Natural killer cell (primary cell): ENCODE measurements around the gene NAALADL2. TPM values are rescaled to one million over a fixed set of nuclear protein-coding genes. Genes with fewer than 3 reads are reported as not detected.

Experiments used
- ATAC-seq, 3 donors: fragments of 150-1000 bp in 2 of 3; fragments of 200-7000 bp in 1 of 3; cut with Tn5 transposase; 1 replicate in 1 of 3; 2 replicates in 2 of 3; pipeline ENCODE4 v1.10.0; 2021; ENCODE audit warnings: mild to moderate bottlenecking in 2 of 3, moderate library complexity in 2 of 3
- DNase-seq, 2 donors: peaks; one replicate each; pipeline versions ENCODE4 v3.0.0 to v3.0.0-alpha.2; 2013 to 2021; ENCODE audit warnings: mixed read lengths in 1 of 2
- H3K27ac ChIP-seq: one replicate; pipeline ENCODE4 v1.5.1; 2013; ENCODE audit warnings: mild to moderate bottlenecking, low read length
- H3K27me3 ChIP-seq: one replicate; pipeline ENCODE4 v1.6.1; 2013; ENCODE audit warnings: low read length; ENCODE audit not compliant: control insufficient read depth, insufficient read depth
- H3K36me3 ChIP-seq: one replicate; pipeline ENCODE4 v1.6.1; 2013; ENCODE audit warnings: low read length; ENCODE audit not compliant: control insufficient read depth, insufficient read depth
- H3K4me1 ChIP-seq: one replicate; pipeline ENCODE4 v1.6.1; 2013; ENCODE audit warnings: low read length; ENCODE audit not compliant: control insufficient read depth, insufficient read depth
- H3K4me3 ChIP-seq: one replicate; pipeline ENCODE4 v1.5.1; 2013; ENCODE audit warnings: low read length
- H3K9me3 ChIP-seq: one replicate; pipeline ENCODE4 v1.6.1; 2013; ENCODE audit warnings: low read length; ENCODE audit not compliant: control insufficient read depth, insufficient read depth
- H3K27ac Mint-ChIP-seq, 2 donors: one replicate each; pipeline ENCODE4 v1.8.0; 2022; ENCODE audit warnings: mild to moderate bottlenecking in 2 of 2, mixed read lengths in 2 of 2, moderate library complexity in 1 of 2
- H3K27me3 Mint-ChIP-seq, 2 donors: one replicate each; pipeline ENCODE4 v1.8.0; 2022; ENCODE audit warnings: low read depth in 2 of 2, mixed read lengths in 2 of 2
- H3K36me3 Mint-ChIP-seq: one replicate; pipeline ENCODE4 v1.8.0; 2022; ENCODE audit warnings: mixed read lengths
- H3K4me1 Mint-ChIP-seq, 2 donors: one replicate each; pipeline ENCODE4 v1.8.0; 2022; ENCODE audit warnings: mixed read lengths in 2 of 2
- H3K4me3 Mint-ChIP-seq: one replicate; pipeline ENCODE4 v1.8.0; 2022; ENCODE audit warnings: mild to moderate bottlenecking, moderate library complexity, mixed read lengths
- H3K9me3 Mint-ChIP-seq, 2 donors: one replicate each; pipeline ENCODE4 v1.8.0; 2022; ENCODE audit warnings: mixed read lengths in 2 of 2
- CTCF ChIP-seq: fragments of 200-600 bp; IDR thresholded peaks from one replicate; pipeline ENCODE4 v1.8.0; 2022; ENCODE audit warnings: antibody characterized with exemption
- WGBS: methylation state at CpG from one replicate; pipeline ENCODE4 v1.1.7; 2013; ENCODE audit warnings: missing lambda C conversion rate; ENCODE audit not compliant: insufficient coverage; 5-methylcytosine and 5-hydroxymethylcytosine counted together
- intact Hi-C: fragments of 100-400 bp; cut with micrococcal nuclease; formaldehyde crosslinking; loops from one replicate; pipeline ENCODE4 v1.14.2; 2022
- total RNA-seq, 4 donors: library from RNA; stranded (reverse); fragments of 120-200 nt in 1 of 4; gene quantifications; one replicate each; pipeline versions ENCODE4 v1.2.3 to v1.2.4, GENCODE V29; 2013 to 2022

Gene NAALADL2
- total RNA-seq, 3 donors from 2014 or later (not counting 1 experiment from before 2014, with no cell fraction given) = not detected

- WGBS = 90% methylated on average over 3 of the region's 3 CpGs
- H3K9me3 Mint-ChIP-seq = peaks cover 6 to 8% of the 10 kb centered on the region in 2 donors
These were observed 14.9 kb downstream of the NAALADL2 start for GRCh38 chr3:174873832-174874657.

GRCh38 chr3:174882789-174883188 is 23.7 kb downstream of the NAALADL2 start:
- ATAC-seq (no peak), DNase-seq (no peak)
- Histone ChIP-seq H3K27me3 (no peaks in the 10 kb centered on the region), H3K36me3 (no peaks in the 10 kb centered on the region), H3K4me1 (no peaks in the 10 kb centered on the region), H3K4me3 (no peak overlapping the region), H3K27ac (no peak overlapping the region), H3K9me3 (no peaks in the 10 kb centered on the region)
- peaks cover 16 to 19% of the 10 kb centered on the region in 2 donors for H3K9me3 Mint-ChIP-seq
- H3K4me1 Mint-ChIP-seq = no peaks in the 10 kb centered on the region
- no peak overlapping the region for H3K4me3 Mint-ChIP-seq
- H3K27ac Mint-ChIP-seq = no peak overlapping the region
- no peaks in the 10 kb centered on the region for H3K27me3 Mint-ChIP-seq
- TF ChIP-seq CTCF = no peak
- intact Hi-C loops = no loop called here
- no peaks in the 10 kb centered on the region for H3K36me3 Mint-ChIP-seq
- WGBS = 94% methylated on average over 4 of the region's 6 CpGs

More at GRCh38 chr3:174873832-174874657, 14.9 kb downstream of the NAALADL2 start:
- Histone ChIP-seq H3K36me3 (no peaks in the 10 kb centered on the region), H3K4me1 (no peaks in the 10 kb centered on the region), H3K27me3 (no peaks in the 10 kb centered on the region), H3K27ac (no peak overlapping the region), H3K4me3 (no peak overlapping the region), H3K9me3 (peaks cover 3% of the 10 kb centered on the region)
- no peaks in the 10 kb centered on the region for H3K27me3 Mint-ChIP-seq
- ATAC-seq (no peak), DNase-seq (no peak)
- no peak for TF ChIP-seq CTCF
- intact Hi-C loops = no loop called here
- H3K27ac Mint-ChIP-seq = no peak overlapping the region
- H3K4me1 Mint-ChIP-seq = no peaks in the 10 kb centered on the region
- no peak overlapping the region for H3K4me3 Mint-ChIP-seq
- no peaks in the 10 kb centered on the region for H3K36me3 Mint-ChIP-seq

GRCh38 chr3:174883881-174884675 is 24.9 kb downstream of the NAALADL2 start:
- Mint-ChIP-seq H3K27me3 (no peaks in the 10 kb centered on the region), H3K4me1 (no peaks in the 10 kb centered on the region), H3K4me3 (no peak overlapping the region), H3K27ac (no peak overlapping the region), H3K9me3 (peaks cover 16 to 22% of the 10 kb centered on the region in 2 donors), H3K36me3 (no peaks in the 10 kb centered on the region)
- no peaks in the 10 kb centered on the region for H3K9me3 ChIP-seq
- H3K27ac ChIP-seq = no peak overlapping the region
- 86% methylated on average over 6 of the region's 6 CpGs for WGBS
- H3K4me1 ChIP-seq = no peaks in the 10 kb centered on the region
- H3K36me3 ChIP-seq = no peaks in the 10 kb centered on the region
- TF ChIP-seq CTCF = no peak
- H3K4me3 ChIP-seq = no peak overlapping the region
- H3K27me3 ChIP-seq = no peaks in the 10 kb centered on the region
- no peak for DNase-seq
- no peak for ATAC-seq
- intact Hi-C loops = no loop called here
